IMR-90 (cell line): ENCODE measurements around the gene ZNF274. TPM values are rescaled to one million over a fixed set of nuclear protein-coding genes. Genes with fewer than 3 reads are reported as not detected.
A peak's percentile ranks its signal among the peaks of the same experiment; 100 is the strongest.

ENCODE experiments used
- ATAC-seq: fragments of 200-7000 bp; cut with Tn5 transposase; 2 replicates; pipeline ENCODE4 v1.9.1; 2020; ENCODE audit warnings: low read depth, mild to moderate bottlenecking, moderate library complexity
- BruUV-seq: library from RNA; stranded (reverse); fragments of 400-500 nt; replicated peaks from 2 replicates; lab custom pipeline; 2021; lab: Mats Ljungman, UMichigan
- CTCF ChIA-PET: fragments of 300-600 bp; formaldehyde crosslinking; extraction: SDS; loops from one replicate; lab custom pipeline; 2021; ENCODE audit warnings: antibody characterized with exemption; lab: Yijun Ruan, JAX
- POLR2A ChIA-PET: fragments of 300-600 bp; sonication (Branson Sonifier 250); formaldehyde crosslinking; loops from one replicate; lab custom pipeline; 2022; ENCODE audit warnings: antibody characterized with exemption; ENCODE audit not compliant: unreplicated experiment; lab: Charles Lee
- DNase-seq: peaks from one replicate; pipeline ENCODE4 v3.0.0; 2013
- H2AFZ ChIP-seq: replicated peaks from 2 replicates; pipeline ENCODE3; 2013; ENCODE audit warnings: low read length, mild to moderate bottlenecking; ENCODE audit not compliant: poor library complexity
- H2AK5ac ChIP-seq: 2 replicates; pipeline ENCODE4 v1.6.1; 2013; ENCODE audit warnings: low read depth, low read length, inconsistent platforms
- H2AK9ac ChIP-seq: replicated peaks from 2 replicates; pipeline ENCODE3; 2013; ENCODE audit warnings: mild to moderate bottlenecking, low read depth, low read length, moderate library complexity; ENCODE audit not compliant: poor library complexity
- H2BK120ac ChIP-seq: 2 replicates; pipeline ENCODE4 v1.6.1; 2013; ENCODE audit warnings: low read depth, low read length, inconsistent platforms
- H2BK15ac ChIP-seq: 3 replicates; pipeline ENCODE4 v1.6.1; 2013; ENCODE audit warnings: low read depth, low read length, inconsistent platforms
- H2BK20ac ChIP-seq: 2 replicates; pipeline ENCODE4 v1.6.1; 2013; ENCODE audit warnings: low read depth, mild to moderate bottlenecking, inconsistent platforms, low read length, moderate library complexity
- H2BK5ac ChIP-seq: 2 replicates; pipeline ENCODE4 v1.6.1; 2013; ENCODE audit warnings: mild to moderate bottlenecking, low read depth, low read length, inconsistent platforms; ENCODE audit not compliant: poor library complexity, severe bottlenecking
- H3K14ac ChIP-seq: replicated peaks from 2 replicates; pipeline ENCODE4 v1.6.1; 2013; ENCODE audit warnings: low read depth, low read length, inconsistent platforms
- H3K18ac ChIP-seq: 2 replicates; pipeline ENCODE4 v1.6.1; 2013; ENCODE audit warnings: low read depth, low read length, control low read depth
- H3K23ac ChIP-seq: 2 replicates; pipeline ENCODE4 v1.6.1; 2013; ENCODE audit warnings: low read depth, low read length, inconsistent platforms
- H3K27ac ChIP-seq: 2 replicates; pipeline ENCODE4 v1.5.1; 2013; ENCODE audit warnings: mild to moderate bottlenecking, control low read depth, low read length; ENCODE audit not compliant: insufficient read depth
- H3K27me3 ChIP-seq: 2 replicates; pipeline ENCODE4 v1.6.1; 2013; ENCODE audit warnings: low read length; ENCODE audit not compliant: control insufficient read depth, insufficient read depth
- H3K36me3 ChIP-seq: 2 replicates; pipeline ENCODE4 v1.6.1; 2013; ENCODE audit warnings: low read length, mixed read lengths; ENCODE audit not compliant: control insufficient read depth, insufficient read depth
- H3K4ac ChIP-seq: 2 replicates; pipeline ENCODE4 v1.6.1; 2013; ENCODE audit warnings: low read depth, low read length, inconsistent platforms
- H3K4me1 ChIP-seq: 2 replicates; pipeline ENCODE4 v1.6.1; 2013; ENCODE audit warnings: low read length, mixed read lengths; ENCODE audit not compliant: control insufficient read depth, insufficient read depth
- H3K4me2 ChIP-seq: 2 replicates; pipeline ENCODE4 v1.6.1; 2013; ENCODE audit warnings: low read depth, mild to moderate bottlenecking, control low read depth, low read length, moderate library complexity
- H3K4me3 ChIP-seq: 2 replicates; pipeline ENCODE4 v1.5.1; 2013; ENCODE audit warnings: low read depth, mild to moderate bottlenecking, control low read depth, low read length, moderate library complexity; ENCODE audit not compliant: insufficient read depth
- H3K56ac ChIP-seq: 2 replicates; pipeline ENCODE4 v1.6.1; 2013; ENCODE audit warnings: low read length, inconsistent platforms; ENCODE audit not compliant: insufficient read depth; ENCODE audit errors: extremely low read depth
- H3K79me1 ChIP-seq, 2 experiments: 2 replicates each; pipeline ENCODE4 v1.6.1; 2013; ENCODE audit warnings: low read length in 2 of 2, inconsistent platforms in 1 of 2, low read depth in 1 of 2
- H3K9ac ChIP-seq: 2 replicates; pipeline ENCODE4 v1.6.1; 2013; ENCODE audit warnings: low read depth, low read length, control low read depth
- H3K9me1 ChIP-seq: 2 replicates; pipeline ENCODE4 v1.6.1; 2013; ENCODE audit warnings: low read length, inconsistent platforms; ENCODE audit not compliant: insufficient read depth
- H3K9me3 ChIP-seq: 2 replicates; pipeline ENCODE4 v1.6.1; 2013; ENCODE audit warnings: low read length; ENCODE audit not compliant: control insufficient read depth, insufficient read depth
- H4K20me1 ChIP-seq: 2 replicates; pipeline ENCODE4 v1.6.1; 2013; ENCODE audit warnings: low read length, inconsistent platforms; ENCODE audit not compliant: insufficient read depth
- H4K5ac ChIP-seq: 2 replicates; pipeline ENCODE4 v1.6.1; 2013; ENCODE audit warnings: mild to moderate bottlenecking, low read depth, low read length, control low read depth
- H4K8ac ChIP-seq, 2 experiments: 2 replicates each; pipeline ENCODE4 v1.6.1; 2013; ENCODE audit warnings: low read depth in 2 of 2, low read length in 2 of 2, control low read depth in 1 of 2, inconsistent platforms in 1 of 2
- H4K91ac ChIP-seq: 2 replicates; pipeline ENCODE4 v1.6.1; 2013; ENCODE audit warnings: low read depth, low read length, inconsistent platforms; ENCODE audit not compliant: insufficient read depth
- BHLHE40 ChIP-seq: fragments of 150-350 bp; IDR thresholded peaks from 2 replicates; pipeline ENCODE4 v1.6.1; 2016; ENCODE audit warnings: mild to moderate bottlenecking, low read depth, low read length
- CHD1 ChIP-seq: IDR thresholded peaks from 2 replicates; pipeline ENCODE4 v1.6.1; 2012; ENCODE audit warnings: low read depth, low read length, improper control_type of control experiment
- CTCF ChIP-seq: conservative IDR thresholded peaks from 2 replicates; pipeline ENCODE4 v1.5.1; 2012; ENCODE audit warnings: mild to moderate bottlenecking, low read depth, low read length, improper control_type of control experiment
- ELK1 ChIP-seq: fragments of 150-350 bp; IDR thresholded peaks from 2 replicates; pipeline ENCODE4 v1.6.1; 2016; ENCODE audit warnings: low read depth, mild to moderate bottlenecking, low read length, moderate library complexity, borderline replicate concordance
- MAFK ChIP-seq: IDR thresholded peaks from 2 replicates; pipeline ENCODE4 v1.6.1; 2012; ENCODE audit warnings: low read depth, low read length, improper control_type of control experiment
- MAZ ChIP-seq: IDR thresholded peaks from 2 replicates; pipeline ENCODE4 v1.6.1; 2012; ENCODE audit warnings: low read depth, mild to moderate bottlenecking, low read length, improper control_type of control experiment, moderate library complexity, borderline replicate concordance
- MXI1 ChIP-seq: IDR thresholded peaks from 2 replicates; pipeline ENCODE4 v1.6.1; 2012; ENCODE audit warnings: low read depth, mild to moderate bottlenecking, low read length, moderate library complexity, borderline replicate concordance
- NFE2L2 ChIP-seq: fragments of 150-350 bp; IDR thresholded peaks from 2 replicates; pipeline ENCODE4 v1.6.1; 2016; ENCODE audit warnings: low read depth, mild to moderate bottlenecking, low read length
- RCOR1 ChIP-seq: IDR thresholded peaks from 2 replicates; pipeline ENCODE4 v1.6.1; 2012; ENCODE audit warnings: mild to moderate bottlenecking, low read length, improper control_type of control experiment; ENCODE audit not compliant: insufficient replicate concordance
- RFX5 ChIP-seq: IDR thresholded peaks from 2 replicates; pipeline ENCODE4 v1.8.0; 2012; ENCODE audit warnings: low read depth, mild to moderate bottlenecking, low read length, moderate library complexity
- SMC3 ChIP-seq: fragments of 150-350 bp; IDR thresholded peaks from 2 replicates; pipeline ENCODE4 v1.6.1; 2016; ENCODE audit warnings: low read depth, mild to moderate bottlenecking, antibody characterized with exemption, low read length, moderate library complexity
- USF2 ChIP-seq: fragments of 150-350 bp; IDR thresholded peaks from 2 replicates; pipeline ENCODE4 v1.6.1; 2017; ENCODE audit warnings: mild to moderate bottlenecking, antibody characterized with exemption, low read length, low read depth
- WGBS, 2 experiments: methylation state at CpG; one replicate each; pipeline versions ENCODE4 v1.1.5 to v1.1.7; 2013; ENCODE audit warnings: missing lambda C conversion rate in 2 of 2; ENCODE audit not compliant: insufficient read length in 1 of 2; ENCODE audit errors: extremely low coverage in 2 of 2; 5-methylcytosine and 5-hydroxymethylcytosine counted together
- dilution Hi-C: fragments of 300-500 bp; cut with HindIII; formaldehyde crosslinking; loops from one replicate; pipeline ENCODE4 v1.14.3; 2018; ENCODE audit warnings: low sequenced_read_pairs; ENCODE audit not compliant: unreplicated experiment
- in situ Hi-C: fragments of 300-500 bp; cut with MboI; formaldehyde crosslinking; loops from 3 replicates; pipeline ENCODE4 v1.14.3; 2019; ENCODE audit warnings: low sequenced_read_pairs, inconsistent platforms, mixed read lengths
- intact Hi-C: fragments of 100-400 bp; cut with micrococcal nuclease; formaldehyde crosslinking; loops from 2 replicates; pipeline ENCODE4 v1.10.0; 2022
- polyA plus RNA-seq, 3 experiments: library from polyadenylated mRNA; depleted of rRNA; stranded (reverse); fragments of >200 nt; gene quantifications; 2 replicates each; pipeline ENCODE4 v1.2.3, GENCODE V29; 2012; ENCODE audit warnings: low replicate concordance in 1 of 3
- total RNA-seq: library from RNA; depleted of rRNA; stranded (reverse); fragments of >200 nt; gene quantifications from 2 replicates; pipeline ENCODE4 v1.2.3, GENCODE V29; 2012

The ZNF274 gene
- total and polyA plus RNA-seq, 2 of the 4 experiments (the other 2 are of a cell fraction): 12.1 to 15.2 TPM

GRCh38 chr19:58261968-58262921 is 79.4 kb downstream of the ZNF274 start (continued):
- no peak for TF ChIP-seq MAZ

- dilution Hi-C loops: no loop called here
- no peak overlapping the region for H2BK20ac ChIP-seq
- H3K23ac ChIP-seq: no peak overlapping the region
- no peak overlapping the region for H2AK9ac ChIP-seq
- H3K79me1 ChIP-seq: peaks cover 3 to 10% of the 10 kb centered on the region in 2 experiments
- no peak overlapping the region for H4K5ac ChIP-seq
- H3K4ac ChIP-seq: no peak overlapping the region
- no peak overlapping the region for H2BK5ac ChIP-seq
- WGBS, 2 experiments: no CpG with 5 or more reads among the region's 7 CpGs
- ChIA-PET CTCF (no interaction called here), POLR2A (no interaction called here)
- no peaks in the 10 kb centered on the region for H4K20me1 ChIP-seq
- H3K56ac ChIP-seq: no peak overlapping the region
- H2BK15ac ChIP-seq: no peak overlapping the region
- peaks cover 97% of the 10 kb centered on the region for H3K9me3 ChIP-seq
- no peak overlapping the region for H3K18ac ChIP-seq
- no peak overlapping the region for H2AFZ ChIP-seq
- H3K9ac ChIP-seq: no peak overlapping the region
- H4K91ac ChIP-seq: no peak overlapping the region
- no peaks in the 10 kb centered on the region for H3K27me3 ChIP-seq
- intact Hi-C loops: no loop called here
- no peaks in the 10 kb centered on the region for H3K9me1 ChIP-seq
- H3K14ac ChIP-seq: no peak overlapping the region
- ATAC-seq: no peak
- BruUV-seq: TSS peak; percentile 21
- H2BK120ac ChIP-seq: no peak overlapping the region
- H3K36me3 ChIP-seq: peaks cover 71% of the 10 kb centered on the region
- DNase-seq: no peak
- no peak overlapping the region for H2AK5ac ChIP-seq
- H3K4me3 ChIP-seq: no peak overlapping the region
- no peak overlapping the region for H3K27ac ChIP-seq
- H3K4me2 ChIP-seq: no peak overlapping the region
- H3K4me1 ChIP-seq: no peaks in the 10 kb centered on the region
- in situ Hi-C loops: no loop called here
- no peak overlapping the region for H4K8ac ChIP-seq
- no peak for TF ChIP-seq MAFK
- TF ChIP-seq MXI1: no peak
- no peak for TF ChIP-seq CTCF
- no peak for TF ChIP-seq SMC3
- no peak for TF ChIP-seq ELK1
- no peak for TF ChIP-seq RCOR1
- TF ChIP-seq USF2: no peak
- TF ChIP-seq RFX5: no peak
- no peak for TF ChIP-seq BHLHE40
- TF ChIP-seq CHD1: no peak
- no peak for TF ChIP-seq NFE2L2
Measured at GRCh38 chr19:58262922-58263296, 80.0 kb downstream of the ZNF274 start.
